GM21723 (cell line): ENCODE results near the gene SLC7A14.

Experiments
- ATAC-seq: cut with Tn5 transposase; IDR thresholded peaks from one replicate; pipeline ENCODE4 v1.9.1; 2021; ENCODE audit warnings: mild to moderate bottlenecking, moderate library complexity; ENCODE audit not compliant: unreplicated experiment

The SLC7A14 gene

DNA sequence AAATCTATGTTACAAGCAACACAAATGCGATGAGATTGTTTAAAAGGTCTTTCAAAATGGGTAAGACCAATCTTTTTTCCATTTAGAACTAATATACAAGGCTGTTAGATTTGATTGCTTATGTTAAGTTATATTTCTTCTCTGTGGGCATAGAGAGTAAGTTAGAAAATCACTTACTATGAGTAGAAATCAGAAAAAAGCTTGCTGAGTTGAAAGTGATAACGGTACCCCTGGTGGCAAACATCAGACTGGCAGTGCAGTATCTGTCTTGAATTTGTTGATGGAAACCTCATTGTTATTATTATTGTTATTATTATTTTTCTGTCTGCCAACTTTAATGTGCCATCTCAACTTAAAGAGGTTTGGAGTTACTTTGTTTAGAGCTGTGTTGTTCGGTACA lies 154.8 kb downstream of the SLC7A14 start:
- ATAC-seq = no peak

- ATAC-seq = peak; percentile 49
Measured at GRCh38 chr3:170429050-170429449, 156.8 kb downstream of the SLC7A14 start.

DNA sequence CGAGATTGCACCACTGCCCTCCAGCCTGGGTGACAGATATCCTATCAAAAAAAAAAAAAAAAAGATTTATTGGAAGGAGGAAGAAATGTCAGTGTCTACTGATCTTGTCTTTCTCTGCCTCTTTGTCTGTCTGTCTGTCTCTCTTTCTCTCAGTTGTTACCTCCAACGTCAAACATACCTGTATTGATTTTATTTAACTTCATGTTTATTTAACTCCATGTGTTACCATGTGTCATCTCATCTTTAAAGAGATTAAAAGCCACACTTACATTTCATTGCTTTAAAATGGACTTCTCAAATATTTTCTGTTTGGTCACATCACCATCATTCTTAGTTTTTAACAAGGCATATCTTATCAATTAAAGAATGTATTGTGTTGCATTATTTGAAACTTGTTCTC lies 157.8 kb downstream of the SLC7A14 start:
- ATAC-seq = no peak

DNA sequence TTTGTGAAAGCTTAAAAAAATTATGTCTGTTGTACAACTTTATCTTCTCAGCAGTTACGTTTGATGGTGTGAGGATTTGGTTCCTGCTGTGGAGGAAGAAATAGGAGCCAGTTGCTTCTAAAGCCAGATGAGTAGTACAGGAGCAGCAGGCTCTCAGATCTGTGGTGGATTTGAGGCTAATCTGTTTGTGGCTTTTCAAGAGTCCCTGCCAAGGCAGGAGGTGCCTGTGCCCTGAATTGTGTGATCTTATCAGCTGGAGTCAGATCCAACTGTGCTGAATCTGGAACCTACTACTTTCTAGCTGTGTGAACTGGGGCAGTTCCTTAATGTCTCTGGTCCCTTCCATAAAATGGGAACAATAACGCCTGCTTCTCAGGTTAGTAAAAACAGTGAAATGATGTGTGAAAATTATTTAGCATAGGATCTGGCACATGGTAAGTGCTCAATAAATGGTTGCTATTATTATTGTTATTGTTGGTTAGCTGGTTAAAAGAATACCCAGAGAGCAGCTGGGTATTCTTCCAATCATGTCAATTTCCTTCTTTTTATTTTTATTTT lies 159.6 kb downstream of the SLC7A14 start:
- ATAC-seq = no peak

- no peak for ATAC-seq
Measured at GRCh38 chr3:170425491-170426239, 160.2 kb downstream of the SLC7A14 start.

- no peak for ATAC-seq
Measured at GRCh38 chr3:170424879-170425278, 161.0 kb downstream of the SLC7A14 start.

DNA sequence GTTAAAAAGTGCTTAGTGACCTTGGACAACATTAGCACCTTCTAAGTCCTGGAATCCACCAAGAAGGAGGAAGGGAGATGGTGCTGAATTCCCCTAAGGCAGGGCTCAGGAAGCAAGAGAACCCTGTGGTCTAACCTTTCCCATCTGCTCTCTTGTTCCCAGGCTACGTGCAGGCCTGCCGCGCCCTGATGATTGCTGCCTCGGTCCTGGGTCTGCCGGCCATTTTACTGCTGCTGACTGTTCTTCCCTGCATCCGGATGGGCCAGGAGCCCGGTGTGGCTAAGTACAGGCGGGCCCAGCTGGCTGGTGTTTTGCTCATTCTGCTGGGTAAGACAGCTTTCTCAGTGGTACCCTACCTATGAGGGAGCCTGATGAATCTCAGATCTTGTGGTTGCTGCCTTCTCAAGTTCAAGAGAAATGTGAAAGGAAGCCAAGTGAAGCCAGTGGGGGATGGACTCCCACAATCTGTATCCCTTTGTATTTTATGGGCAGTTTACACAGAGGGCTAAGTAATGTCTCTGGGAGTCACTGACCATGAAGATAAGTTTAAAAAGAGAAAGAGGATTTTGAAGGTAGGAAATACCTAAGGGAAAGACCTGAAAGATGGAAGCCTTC lies 162.8 kb downstream of the SLC7A14 start:
- ATAC-seq = no peak

DNA sequence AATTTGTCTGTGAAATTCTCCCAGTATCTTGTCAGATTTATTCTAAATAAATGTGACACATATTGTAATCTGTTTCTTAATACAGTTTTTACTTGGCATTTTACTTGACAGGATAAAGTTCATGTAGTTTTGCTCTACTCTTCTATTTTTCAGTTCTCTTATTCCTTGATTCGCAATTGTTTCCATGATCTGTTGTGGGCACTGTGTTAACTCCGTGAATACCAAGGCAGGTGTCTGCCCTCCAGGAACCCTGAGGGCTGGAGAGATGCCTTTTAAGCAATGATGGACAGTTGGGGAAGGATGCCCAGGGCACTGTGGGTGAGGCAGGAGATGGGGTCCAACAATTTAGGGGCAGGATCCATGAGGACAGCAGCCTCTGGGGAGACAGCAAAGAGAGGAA lies 164.1 kb downstream of the SLC7A14 start:
- no peak for ATAC-seq

DNA sequence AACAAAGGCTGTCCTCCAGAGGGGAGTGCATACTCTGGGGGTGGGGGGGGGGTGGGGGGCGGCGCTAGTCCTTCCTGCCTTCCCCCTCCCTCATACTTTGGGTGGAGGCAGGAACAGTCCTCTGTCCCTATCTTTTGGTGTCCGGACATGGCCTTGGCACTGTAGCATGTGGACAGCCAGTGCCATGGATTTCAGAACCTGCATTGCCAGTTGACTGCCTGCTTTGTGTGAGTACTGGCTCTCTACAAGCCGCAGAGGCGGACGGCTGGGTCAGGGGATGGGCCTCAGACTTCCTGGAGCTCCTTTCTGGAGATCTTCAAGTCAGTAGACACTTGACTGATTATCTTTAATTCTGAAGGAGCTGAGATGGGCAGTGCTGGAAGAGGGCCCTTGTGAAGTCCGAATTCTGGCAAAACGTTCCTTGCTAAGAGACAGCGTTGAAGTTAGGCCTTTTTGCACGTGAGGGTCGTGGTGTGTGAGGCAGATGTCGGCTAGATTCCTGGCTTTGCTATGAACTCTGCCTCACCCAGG lies 164.7 kb downstream of the SLC7A14 start:
- no peak for ATAC-seq

- no peak for ATAC-seq
Measured at GRCh38 chr3:170420307-170420821, 165.5 kb downstream of the SLC7A14 start.

- ATAC-seq = no peak
Measured at GRCh38 chr3:170419557-170420087, 166.3 kb downstream of the SLC7A14 start.

- ATAC-seq = no peak
Measured at GRCh38 chr3:170418422-170419398, 167.2 kb downstream of the SLC7A14 start, which contains the start of gene CLDN11. Gene CLDN11 (plus strand): TSS chr3:170418868. CDS start chr3:170419067, 199 bp downstream.

DNA sequence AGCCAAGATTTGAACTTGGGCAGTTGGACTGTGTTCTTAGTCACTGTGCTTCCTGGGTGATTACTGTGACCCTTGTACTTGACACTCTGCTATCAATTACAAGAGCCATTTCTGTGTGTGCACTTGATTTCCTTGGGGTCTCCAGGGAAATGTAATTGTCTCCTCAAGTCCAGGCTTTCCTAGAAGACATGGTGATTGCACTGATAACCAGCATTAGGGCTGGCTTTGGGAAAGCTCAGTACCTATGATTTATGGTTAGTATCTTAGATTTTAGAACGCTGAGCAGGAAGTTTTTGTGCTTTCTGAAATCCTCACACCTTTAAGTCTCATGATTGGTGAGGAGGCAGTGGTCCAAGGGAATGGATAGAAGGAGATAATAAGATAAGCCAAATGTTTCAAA lies 168.8 kb downstream of the SLC7A14 start:
- no peak for ATAC-seq

GRCh38 chr3:170414202-170414663 lies 171.6 kb downstream of the SLC7A14 start:
- ATAC-seq = peak; percentile 67

DNA sequence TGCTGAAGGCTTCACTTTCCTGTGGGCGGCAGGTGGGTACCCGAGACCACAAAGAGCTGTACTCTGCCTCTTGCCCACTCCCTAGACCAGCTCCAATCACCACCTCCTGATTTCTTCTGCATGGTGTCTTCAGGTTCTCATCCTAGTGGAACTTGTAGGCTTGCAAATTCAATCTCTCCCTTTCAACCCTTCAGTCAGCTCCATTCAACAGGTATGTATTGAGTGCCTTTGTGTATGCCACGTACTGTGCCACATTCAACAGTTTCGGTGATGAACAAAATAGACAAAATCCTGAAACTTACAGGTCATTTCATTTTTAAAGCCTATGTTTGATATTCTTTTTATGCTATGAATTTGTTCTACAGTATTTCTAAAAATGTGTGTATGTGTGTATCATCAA lies 172.6 kb downstream of the SLC7A14 start:
- ATAC-seq = no peak

- ATAC-seq = no peak
Measured at GRCh38 chr3:170410428-170411029, 175.3 kb downstream of the SLC7A14 start.
